GM12878 (cell line): ENCODE data around the gene GLT1D1. TPM values are rescaled to one million over a fixed set of nuclear protein-coding genes. Genes with fewer than 3 reads are reported as not detected.
A peak's percentile ranks its signal among the peaks of the same experiment; 100 is the strongest.
"Not testable (repeated sequence)": the region's sequence is repeated elsewhere in the genome, so short reads cannot be mapped to it uniquely, and the experiment has no call there.

ENCODE experiments used
- ATAC-seq: fragments of 200-7000 bp; cut with Tn5 transposase; 3 replicates; pipeline ENCODE4 v1.9.1; 2020; ENCODE audit warnings: mild to moderate bottlenecking, moderate library complexity
- BruUV-seq: library from RNA; stranded (reverse); fragments of 400-500 nt; replicated peaks from 2 replicates; lab custom pipeline; 2021; lab: Mats Ljungman, UMichigan
- CTCF ChIA-PET: fragments of 300-600 bp; sonication (Branson Sonifier 250); formaldehyde crosslinking; extraction: SDS; loops from one replicate; lab custom pipeline; 2021; ENCODE audit warnings: inconsistent platforms; lab: Yijun Ruan, JAX
- POLR2A ChIA-PET: fragments of 350-600 bp; formaldehyde crosslinking; extraction: SDS; loops from one replicate; lab custom pipeline; 2021; ENCODE audit warnings: inconsistent platforms; lab: Charles Lee
- RAD21 ChIA-PET: fragments of 300-600 bp; sonication (Branson Sonifier 250); formaldehyde crosslinking; loops from one replicate; lab custom pipeline; 2023; ENCODE audit warnings: antibody characterized with exemption; ENCODE audit not compliant: unreplicated experiment; lab: Charles Lee
- SMC1A ChIA-PET: fragments of 300-600 bp; sonication (Branson Sonifier 250); formaldehyde crosslinking; loops from one replicate; lab custom pipeline; 2023; ENCODE audit not compliant: unreplicated experiment, uncharacterized antibody; lab: Charles Lee
- DNase-seq: peaks from one replicate; pipeline ENCODE4 v3.0.0-alpha.2; 2011; ENCODE audit warnings: low read depth, low spot score
- FAIRE-seq: peaks from 3 replicates; lab custom pipeline; 2011; peaks lifted over from hg19 to GRCh38; lab: Jason Lieb, UNC
- H2AFZ ChIP-seq: 2 replicates; pipeline ENCODE4 v1.6.0; 2011; ENCODE audit warnings: low read depth, low read length, control low read depth; ENCODE audit not compliant: control insufficient read depth
- H3K27ac ChIP-seq: 2 replicates; pipeline ENCODE4 v1.5.1; 2011; ENCODE audit warnings: control low read depth; ENCODE audit not compliant: control insufficient read depth, insufficient read depth
- H3K27me3 ChIP-seq, 2 experiments: replicated peaks in 1 of 2; 2 replicates each; pipeline versions ENCODE4 v1.6.0 to v1.6.1; 2011; ENCODE audit warnings: low read length in 1 of 2; ENCODE audit not compliant: control insufficient read depth in 2 of 2, insufficient read depth in 2 of 2
- H3K36me3 ChIP-seq, 2 experiments: 2 replicates each; pipeline ENCODE4 v1.5.1; 2011; ENCODE audit warnings: low read length in 1 of 2; ENCODE audit not compliant: control insufficient read depth in 2 of 2, insufficient read depth in 2 of 2
- H3K4me1 ChIP-seq: 2 replicates; pipeline ENCODE4 v1.6.1; 2011; ENCODE audit warnings: mild to moderate bottlenecking, low read length, moderate library complexity, mixed read lengths; ENCODE audit not compliant: control insufficient read depth, insufficient read depth
- H3K4me2 ChIP-seq: 2 replicates; pipeline ENCODE4 v1.6.0; 2011; ENCODE audit warnings: control low read depth; ENCODE audit not compliant: control insufficient read depth, insufficient read depth
- H3K4me3 ChIP-seq: fragments of 200-600 bp; sonication (generic); 2 replicates; pipeline ENCODE4 v1.5.1; 2016
- H3K79me2 ChIP-seq: 2 replicates; pipeline ENCODE4 v1.6.0; 2011; ENCODE audit warnings: low read length; ENCODE audit not compliant: control insufficient read depth, insufficient read depth
- H3K9ac ChIP-seq: 2 replicates; pipeline ENCODE4 v1.8.0; 2011; ENCODE audit warnings: low read length, control low read depth, mixed read lengths; ENCODE audit not compliant: control insufficient read depth, insufficient read depth
- H3K9me3 ChIP-seq: replicated peaks from 3 replicates; pipeline ENCODE4 v1.5.1; 2011; ENCODE audit warnings: mild to moderate bottlenecking, low read length; ENCODE audit not compliant: control insufficient read depth, insufficient read depth
- H4K20me1 ChIP-seq: 2 replicates; pipeline ENCODE4 v1.6.0; 2011; ENCODE audit not compliant: control insufficient read depth, insufficient read depth
- CBX3 ChIP-seq: fragments of 200-600 bp; sonication (generic); IDR thresholded peaks from 2 replicates; pipeline ENCODE4 v1.6.1; 2016; ENCODE audit warnings: low read depth, borderline replicate concordance
- CTCF ChIP-seq, 3 experiments: IDR thresholded peaks in 2 of 3; conservative IDR thresholded peaks in 1 of 3; 2 replicates each; pipeline ENCODE4 v1.5.1; 2011; ENCODE audit warnings: low read depth in 3 of 3, low read length in 3 of 3, mild to moderate bottlenecking in 3 of 3, control low read depth in 2 of 3, moderate library complexity in 2 of 3, inconsistent platforms in 1 of 3, mixed read lengths in 1 of 3; ENCODE audit not compliant: control insufficient read depth in 2 of 3, insufficient read depth in 1 of 3; ENCODE audit errors: extremely low read depth in 1 of 3
- IRF5 ChIP-seq: fragments of 450-650 bp; IDR thresholded peaks from 2 replicates; pipeline ENCODE4 v1.6.1; 2017; ENCODE audit warnings: borderline replicate concordance
- KLF5 ChIP-seq: fragments of 450-650 bp; IDR thresholded peaks from 2 replicates; pipeline ENCODE4 v1.6.1; 2014; ENCODE audit warnings: mild to moderate bottlenecking; ENCODE audit not compliant: partially characterized antibody
- MTA3 ChIP-seq: IDR thresholded peaks from 2 replicates; pipeline ENCODE4 v1.6.1; 2012; ENCODE audit warnings: low read length, inconsistent platforms, borderline replicate concordance
- PAX8 ChIP-seq: fragments of 450-650 bp; IDR thresholded peaks from 2 replicates; pipeline ENCODE4 v1.6.1; 2017; ENCODE audit warnings: mild to moderate bottlenecking, moderate library complexity
- SMAD5 ChIP-seq: IDR thresholded peaks from 2 replicates; pipeline ENCODE4 v1.6.1; 2016; ENCODE audit warnings: antibody characterized with exemption, low read depth
- SP1 ChIP-seq: IDR thresholded peaks from one replicate; pipeline ENCODE4 v1.6.1; 2011; ENCODE audit warnings: low read depth, low read length
- SUPT20H ChIP-seq: IDR thresholded peaks from 2 replicates; pipeline ENCODE4 v1.6.1; 2011; ENCODE audit warnings: low read depth, mild to moderate bottlenecking, low read length, moderate library complexity, borderline replicate concordance; ENCODE audit not compliant: control insufficient read depth
- WGBS: methylation state at CpG from one replicate; pipeline ENCODE4 v1.1.6; 2016; ENCODE audit warnings: low lambda C conversion rate; ENCODE audit not compliant: insufficient replicate concordance, insufficient coverage; ENCODE audit errors: missing lambda C conversion rate; 5-methylcytosine and 5-hydroxymethylcytosine counted together
- in situ Hi-C: fragments of 300-500 bp; cut with MboI; formaldehyde crosslinking; loops from 9 replicates; pipeline ENCODE4 v1.14.3; 2018; ENCODE audit warnings: mixed read lengths
- intact Hi-C: fragments of 100-400 bp; cut with micrococcal nuclease; formaldehyde crosslinking; loops from one replicate; pipeline ENCODE4 v1.14.2; 2022; ENCODE audit not compliant: unreplicated experiment
- polyA plus RNA-seq, 11 experiments: library from polyadenylated mRNA; depleted of rRNA in 4 of 11; unstranded in 6 of 11; stranded (reverse) in 5 of 11; fragments of >200 nt; fragmentation: Nextera tagmentation in 4 of 11; fragmentation: Illumina TruSeq in 1 of 11; extraction: Ambion mirVana in 4 of 11; extraction: Trizol in 1 of 11; gene quantifications; 1 replicate in 1 of 11; 2 replicates in 10 of 11; pipeline versions ENCODE4 v1.2.1 to v1.2.3, GENCODE V29; 2011 to 2016; ENCODE audit warnings: inconsistent platforms in 2 of 11, missing spikeins in 2 of 11, low read depth in 1 of 11
- total RNA-seq, 4 experiments: library from RNA; depleted of rRNA in 3 of 4; stranded (reverse); fragments of >200 nt in 3 of 4; fragmentation: Illumina TruSeq in 1 of 4; extraction: Trizol in 1 of 4; gene quantifications; 2 replicates each; pipeline versions ENCODE4 v1.2.1 to v1.2.3, GENCODE V29; 2013 to 2021

GLT1D1 gene
- total and polyA plus RNA-seq, 10 of the 15 experiments (the other 5 are each of a cell fraction or from before 2014, with no cell fraction given) = 0.42 to 62.8 (median 3.0) TPM

- FAIRE-seq, BruUV-seq, DNase-seq, H3K9ac ChIP-seq, H3K9me3 ChIP-seq, H4K20me1 ChIP-seq, H2AFZ ChIP-seq, H3K27ac ChIP-seq, H3K79me2 ChIP-seq, ATAC-seq, in situ Hi-C loops, H3K36me3 ChIP-seq, H3K4me2 ChIP-seq, H3K27me3 ChIP-seq, intact Hi-C loops, H3K4me3 ChIP-seq: not testable (repeated sequence)
- CTCF ChIA-PET = interaction anchor here (1.5 kb wide), 1 partner anchor 17 kb away, joined by 4 read pairs; no protein-coding TSS in a partner anchor
- peaks cover 32% of the 10 kb centered on the region for H3K4me1 ChIP-seq
- RAD21 ChIA-PET = interaction anchor here (1.0 to 2.2 kb wide), 4 partner anchors 10 to 43 kb away, joined by 3 to 20 read pairs (median 5); no protein-coding TSS in a partner anchor
- SMC1A ChIA-PET = interaction anchor here (1.1 to 2.8 kb wide), 6 partner anchors 10 to 43 kb away, joined by 3 to 47 read pairs (median 6); no protein-coding TSS in a partner anchor
- 77% methylated on average over 12 of the region's 12 CpGs for whole genome bisulfite sequencing
- POLR2A ChIA-PET = interaction anchor here (0.6 to 2.2 kb wide), 4 partner anchors 9 to 34 kb away, joined by 4 to 20 read pairs (median 8); no protein-coding TSS in a partner anchor
These were observed 13.4 kb upstream of the GLT1D1 start for GRCh38 chr12:128839885-128840284.

DNA sequence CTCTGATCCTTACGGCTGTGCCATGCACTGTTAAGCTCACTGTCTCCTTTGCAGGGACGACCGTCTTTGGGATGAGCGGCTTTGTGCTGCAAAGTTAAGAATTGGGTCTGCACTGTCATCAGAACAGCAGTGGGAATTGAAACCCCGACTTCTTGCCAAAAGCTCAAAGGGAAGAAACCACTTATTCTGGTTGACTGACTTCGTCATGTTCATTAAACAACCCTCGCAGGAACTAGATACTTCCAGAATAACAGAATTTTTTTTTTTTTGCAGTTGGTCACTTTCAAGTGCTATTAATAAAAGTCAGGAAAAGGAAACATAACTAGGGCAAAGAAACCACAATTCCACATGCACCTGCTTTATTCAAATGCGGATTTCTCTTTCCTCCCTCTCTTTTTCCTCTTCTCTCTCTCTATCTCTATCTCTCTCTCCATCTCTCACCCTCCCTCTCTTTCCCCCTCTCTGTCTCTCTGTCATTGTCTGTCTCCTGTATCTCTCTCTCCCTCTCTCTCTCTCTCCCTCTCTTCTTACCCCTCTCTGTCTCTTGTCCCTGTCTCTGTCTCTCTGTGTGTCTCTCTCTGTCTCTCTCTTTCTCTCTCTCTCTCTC, 12.3 kb upstream of the GLT1D1 start:
- in situ Hi-C loops = no loop called here
- no peak for TF ChIP-seq SUPT20H
- TF ChIP-seq SMAD5 = no peak
- TF ChIP-seq PAX8 = no peak
- no peak for TF ChIP-seq KLF5
- TF ChIP-seq SP1 = no peak
- TF ChIP-seq CBX3 = no peak
- no peak for TF ChIP-seq CTCF (IDR thresholded peaks at IDR 0.05 in 2 of 3, conservative IDR thresholded peaks at IDR 0.05 in 1 of 3; ENCODE audit: control insufficient read depth in 2 of 3, extremely low read depth in 1 of 3, insufficient read depth in 1 of 3, low read depth in 3 of 3, low read length in 3 of 3)
- TF ChIP-seq MTA3 = peak; percentile 75; the same call in 1 of the 2 replicates
- no peak for TF ChIP-seq IRF5

More for the DNA sequence above, 12.3 kb upstream of the GLT1D1 start:
- ATAC-seq (peak; percentile 85), FAIRE-seq (peak; percentile 73), DNase-seq (no peak)
- Histone ChIP-seq H3K36me3 (no peaks in the 10 kb centered on the region), H3K79me2 (no peaks in the 10 kb centered on the region), H3K27me3 (no peaks in the 10 kb centered on the region), H3K4me2 (peak overlapping the region; percentile 81), H3K4me3 (no peak overlapping the region), H3K27ac (peak overlapping the region; percentile 50), H3K9ac (no peak overlapping the region), H3K4me1 (peaks cover 32% of the 10 kb centered on the region), H4K20me1 (no peaks in the 10 kb centered on the region), H3K9me3 (peaks cover 2% of the 10 kb centered on the region; the same call in 1 of the 3 replicates), H2AFZ (peak overlapping the region; percentile 6; the same call in 1 of the 2 replicates)
- SMC1A ChIA-PET = interaction anchor here (0.8 to 2.8 kb wide), 10 partner anchors 10 to 94 kb away, joined by 3 to 47 read pairs (median 6); partner anchors contain the start of gene SLC15A4
- CTCF ChIA-PET = interaction anchor here (1.0 to 1.5 kb wide), 2 partner anchors 10 to 16 kb away, joined by 3 to 4 read pairs; no protein-coding TSS in a partner anchor
- RAD21 ChIA-PET = interaction anchor here (0.7 to 2.2 kb wide), 9 partner anchors 10 to 74 kb away, joined by 3 to 20 read pairs (median 4); no protein-coding TSS in a partner anchor
- intact Hi-C loops = loop anchor here (1.0 kb wide), 2 partner anchors 11 to 31 kb away; no protein-coding TSS in a partner anchor
- no TSS peak for BruUV-seq
- POLR2A ChIA-PET = interaction anchor here (0.6 to 2.2 kb wide), 8 partner anchors 10 to 45 kb away, joined by 3 to 20 read pairs (median 6); partner anchors contain the start of gene SLC15A4
- WGBS = 1% methylated on average over 8 of the region's 8 CpGs
